GM13977 (cell line): ENCODE data around the gene EFR3B.
"Not testable (repeated sequence)": the region's sequence is repeated elsewhere in the genome, so short reads cannot be mapped to it uniquely, and the experiment has no call there.

Experiments
- DNase-seq: peaks from one replicate; pipeline ENCODE4 v3.0.0; 2012; ENCODE audit warnings: low spot score
- CTCF ChIP-seq: IDR thresholded peaks from 2 replicates; pipeline ENCODE4 v1.5.1; 2012; ENCODE audit warnings: mild to moderate bottlenecking, control low read depth; ENCODE audit not compliant: insufficient read depth; ENCODE audit errors: extremely low read depth, missing control alignments
- in situ Hi-C: fragments of 300-500 bp; cut with MboI; formaldehyde crosslinking; loops from one replicate; pipeline ENCODE4 v1.12.0; 2022; ENCODE audit warnings: low sequenced_read_pairs, low pct_unique_long_range_greater_than_20kb, mixed read lengths, inconsistent platforms; ENCODE audit not compliant: unreplicated experiment

The EFR3B gene

GRCh38 chr2:25001325-25001637, 40.6 kb upstream of the EFR3B start:
- DNase-seq = no peak
- in situ Hi-C loops = no loop called here
- no peak for TF ChIP-seq CTCF

DNA sequence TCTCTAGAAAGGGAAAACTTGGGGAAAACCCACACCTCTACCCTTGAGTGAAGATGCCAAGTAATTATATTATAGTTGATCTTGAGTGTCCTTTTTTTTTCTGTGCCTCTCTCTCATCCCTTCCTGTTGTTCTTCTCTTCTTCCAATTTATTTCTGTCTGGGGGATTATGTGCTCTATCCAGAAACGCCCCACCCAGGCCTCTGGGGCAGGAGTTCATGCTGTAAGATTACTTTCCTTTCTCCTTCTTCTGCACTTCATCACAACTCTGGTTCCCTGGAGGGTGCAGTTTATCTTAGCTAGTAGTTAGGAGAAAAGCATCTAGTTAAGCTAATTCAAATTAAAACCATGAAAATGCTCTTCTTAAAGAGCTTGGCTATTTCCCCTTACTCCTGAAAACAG, 39.8 kb upstream of the EFR3B start:
- no peak for TF ChIP-seq CTCF
- DNase-seq = no peak
- in situ Hi-C loops = no loop called here

- in situ Hi-C loops = no loop called here
- no peak for TF ChIP-seq CTCF
- no peak for DNase-seq
Measured at GRCh38 chr2:25009954-25010353, 31.9 kb upstream of the EFR3B start.

GRCh38 chr2:25011342-25011741, 30.5 kb upstream of the EFR3B start:
- in situ Hi-C loops, DNase-seq: not testable (repeated sequence)

DNA sequence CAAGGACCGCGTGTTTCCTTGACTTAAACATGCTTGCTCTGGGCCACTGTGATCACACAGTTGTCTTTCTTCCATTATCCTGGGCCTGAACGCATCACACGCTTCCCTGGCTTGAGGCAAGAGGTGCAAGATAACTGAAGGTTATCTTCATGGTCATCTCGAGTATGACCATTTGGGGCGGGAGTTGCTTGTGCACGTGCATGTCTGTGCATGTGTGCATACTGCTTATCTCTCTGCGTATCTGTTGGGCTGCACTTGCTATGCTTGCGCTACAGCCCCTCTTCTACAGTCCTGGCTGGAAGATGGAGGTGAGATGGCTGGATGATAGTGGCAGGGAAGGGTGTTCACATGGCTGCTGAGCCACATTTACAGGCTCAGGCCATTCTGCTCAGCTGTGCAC, 27.2 kb upstream of the EFR3B start:
- in situ Hi-C loops = no loop called here
- no peak for DNase-seq
- TF ChIP-seq CTCF = no peak

DNA sequence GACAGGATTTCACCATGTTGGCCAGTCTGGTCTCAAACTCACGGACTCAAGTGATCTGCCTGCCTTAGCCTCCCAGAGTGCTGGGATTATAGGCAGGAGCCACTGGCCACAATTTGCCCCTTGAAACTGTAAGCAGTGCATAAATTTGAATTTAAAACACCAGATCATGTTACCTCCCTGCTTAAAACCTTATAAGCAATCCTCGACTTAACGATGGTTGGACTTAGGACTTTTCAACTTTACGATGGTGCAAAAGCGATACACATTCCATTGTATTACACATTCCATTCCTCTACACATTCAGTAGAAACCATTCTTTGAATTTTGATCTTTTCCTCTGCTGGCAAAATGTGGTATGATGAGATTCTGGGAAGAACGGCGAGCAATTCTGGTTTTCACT, 23.2 kb upstream of the EFR3B start:
- in situ Hi-C loops = no loop called here
- no peak for DNase-seq
- no peak for TF ChIP-seq CTCF

GRCh38 chr2:25021791-25022362, 20.0 kb upstream of the EFR3B start:
- TF ChIP-seq CTCF = no peak
- in situ Hi-C loops = no loop called here
- no peak for DNase-seq
